Choroid plexus epithelial cell (primary cell): Measurements from ENCODE around the gene ASPSCR1.

ENCODE experiments used
- DNase-seq: peaks from one replicate; pipeline ENCODE4 v3.0.0-alpha.2; 2010; ENCODE audit warnings: low read depth
- H3K4me3 ChIP-seq: 2 replicates; pipeline ENCODE4 v1.5.1; 2011; ENCODE audit warnings: low read depth, mild to moderate bottlenecking, control low read depth, low read length, moderate library complexity
- TF ChIP-seq, protein P1 (sequence below): conservative IDR thresholded peaks from 2 replicates; pipeline ENCODE4 v1.5.1; 2011; ENCODE audit warnings: low read depth, mild to moderate bottlenecking, control low read depth, inconsistent platforms, low read length, moderate library complexity

ASPSCR1 gene

DNA sequence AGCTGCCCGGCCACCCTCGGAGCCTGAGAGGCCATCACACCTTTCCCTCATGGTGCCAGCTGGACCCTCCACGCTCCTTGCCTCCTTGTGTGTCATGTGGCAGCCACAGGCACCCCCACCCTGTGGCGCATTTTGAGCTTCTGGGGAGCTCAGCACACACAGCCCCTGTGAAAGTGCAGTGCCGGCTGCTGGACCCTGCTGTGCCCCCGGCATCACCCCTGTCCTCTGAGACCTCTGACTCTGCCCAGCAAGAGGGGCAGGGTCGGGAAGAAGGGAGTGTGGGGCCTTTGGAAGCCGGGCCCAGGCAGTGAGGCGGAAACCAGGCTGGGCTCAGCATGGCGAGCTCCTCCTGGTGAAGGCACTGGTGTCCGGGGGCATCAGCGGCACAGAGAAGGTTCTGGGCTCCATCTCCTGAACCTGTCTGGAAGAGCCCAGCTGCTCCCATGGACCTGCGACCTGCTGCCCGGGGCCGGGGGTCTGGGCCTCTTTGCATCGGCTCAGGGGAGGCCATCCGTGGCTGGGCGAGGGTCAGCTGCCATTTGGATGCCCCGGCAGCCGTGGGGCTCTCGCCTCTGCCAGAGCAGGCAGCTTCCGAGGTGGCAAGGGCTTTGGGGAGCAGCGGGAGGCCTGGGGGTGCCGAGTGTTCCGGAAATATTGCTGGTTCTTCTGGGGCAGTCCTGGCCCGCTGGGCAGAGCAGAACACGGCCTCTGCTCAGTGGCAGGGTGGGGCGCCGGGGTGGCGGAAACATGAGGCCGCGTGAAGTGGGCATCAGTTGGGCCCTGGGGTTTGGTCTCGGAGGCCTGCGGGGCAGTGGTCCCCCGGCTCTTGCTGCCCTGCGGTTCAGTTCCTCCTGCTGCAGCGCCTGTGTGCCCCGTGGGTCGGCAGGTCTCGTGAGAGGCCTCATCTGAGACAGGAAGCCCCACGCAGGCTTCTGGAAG, 27.4 kb downstream of the ASPSCR1 start:
- TF ChIP-seq, protein P1, sequence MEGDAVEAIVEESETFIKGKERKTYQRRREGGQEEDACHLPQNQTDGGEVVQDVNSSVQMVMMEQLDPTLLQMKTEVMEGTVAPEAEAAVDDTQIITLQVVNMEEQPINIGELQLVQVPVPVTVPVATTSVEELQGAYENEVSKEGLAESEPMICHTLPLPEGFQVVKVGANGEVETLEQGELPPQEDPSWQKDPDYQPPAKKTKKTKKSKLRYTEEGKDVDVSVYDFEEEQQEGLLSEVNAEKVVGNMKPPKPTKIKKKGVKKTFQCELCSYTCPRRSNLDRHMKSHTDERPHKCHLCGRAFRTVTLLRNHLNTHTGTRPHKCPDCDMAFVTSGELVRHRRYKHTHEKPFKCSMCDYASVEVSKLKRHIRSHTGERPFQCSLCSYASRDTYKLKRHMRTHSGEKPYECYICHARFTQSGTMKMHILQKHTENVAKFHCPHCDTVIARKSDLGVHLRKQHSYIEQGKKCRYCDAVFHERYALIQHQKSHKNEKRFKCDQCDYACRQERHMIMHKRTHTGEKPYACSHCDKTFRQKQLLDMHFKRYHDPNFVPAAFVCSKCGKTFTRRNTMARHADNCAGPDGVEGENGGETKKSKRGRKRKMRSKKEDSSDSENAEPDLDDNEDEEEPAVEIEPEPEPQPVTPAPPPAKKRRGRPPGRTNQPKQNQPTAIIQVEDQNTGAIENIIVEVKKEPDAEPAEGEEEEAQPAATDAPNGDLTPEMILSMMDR = no peak
- DNase-seq = no peak
- H3K4me3 ChIP-seq = no peak overlapping the region

DNA sequence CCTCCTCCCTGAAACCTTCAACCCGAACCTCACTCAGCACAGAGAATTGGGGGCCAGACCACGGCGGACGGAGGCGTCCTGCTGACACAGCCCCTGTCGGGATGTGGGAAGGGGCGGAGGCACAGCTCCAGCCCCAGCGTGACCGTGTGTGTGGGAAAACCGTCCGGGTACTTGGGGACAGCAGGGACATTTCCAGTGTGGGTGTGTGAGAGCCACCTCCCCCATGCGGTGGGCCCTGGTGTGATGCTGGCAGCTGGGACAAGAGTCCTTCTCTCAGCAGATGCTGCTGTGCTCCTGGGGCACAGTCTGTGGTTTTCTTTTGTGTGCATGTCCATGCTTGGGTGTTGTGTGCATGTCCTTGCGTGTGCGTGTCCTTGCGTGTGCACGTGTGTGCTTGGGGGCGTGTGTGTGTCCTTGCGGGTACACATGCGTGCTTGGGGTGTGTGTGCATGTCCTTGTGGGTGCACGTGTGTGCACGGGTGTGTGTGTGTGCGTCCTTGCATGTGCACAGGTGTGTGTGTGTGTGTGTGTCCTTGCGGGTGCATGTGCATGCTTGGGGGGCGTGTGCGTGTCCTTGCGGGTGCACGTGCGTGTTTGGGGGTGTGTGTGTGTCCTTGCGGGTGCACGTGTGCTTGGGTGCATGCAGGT, 28.4 kb downstream of the ASPSCR1 start:
- no peak overlapping the region for H3K4me3 ChIP-seq
- TF ChIP-seq, protein P1 = no peak
- no peak for DNase-seq

DNA sequence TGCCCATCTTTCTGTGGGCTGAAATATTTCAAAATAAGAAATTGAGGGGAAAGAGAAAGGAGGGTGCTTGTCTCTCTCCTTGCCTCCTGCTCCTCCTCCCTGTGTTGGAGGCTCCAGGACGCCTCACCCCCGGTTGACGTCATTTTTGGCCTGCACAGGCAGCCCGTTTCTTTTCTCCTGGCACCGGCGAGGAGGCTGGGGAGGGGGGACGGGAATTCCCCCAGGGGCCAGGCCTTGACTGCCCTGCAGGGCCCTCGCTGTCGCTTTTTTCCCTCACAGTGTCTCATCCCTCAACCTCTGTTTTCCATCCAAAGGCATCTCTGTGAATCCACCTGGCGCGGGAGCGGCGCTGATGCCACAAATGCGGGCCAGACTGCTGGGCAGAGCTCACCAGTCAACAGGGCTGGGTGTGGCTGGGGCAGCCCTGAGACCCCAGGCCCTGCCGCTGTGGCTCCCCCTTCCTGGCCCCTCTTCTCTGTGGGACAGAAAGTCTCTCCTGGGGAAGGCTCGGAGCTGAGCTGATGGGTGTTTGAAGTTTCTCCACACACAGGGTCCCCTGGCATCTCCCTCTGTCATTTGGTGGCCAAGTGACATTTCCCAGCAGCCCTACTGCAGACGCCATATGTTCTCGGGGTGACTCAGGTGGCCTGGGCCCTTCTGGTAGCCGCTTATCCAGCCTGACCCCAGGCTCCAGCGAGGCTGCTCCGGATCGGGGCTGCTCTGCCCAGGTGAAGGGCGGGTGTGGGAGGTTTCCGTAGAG, 29.2 kb downstream of the ASPSCR1 start:
- no peak overlapping the region for H3K4me3 ChIP-seq
- TF ChIP-seq, protein P1 = no peak
- no peak for DNase-seq

DNA sequence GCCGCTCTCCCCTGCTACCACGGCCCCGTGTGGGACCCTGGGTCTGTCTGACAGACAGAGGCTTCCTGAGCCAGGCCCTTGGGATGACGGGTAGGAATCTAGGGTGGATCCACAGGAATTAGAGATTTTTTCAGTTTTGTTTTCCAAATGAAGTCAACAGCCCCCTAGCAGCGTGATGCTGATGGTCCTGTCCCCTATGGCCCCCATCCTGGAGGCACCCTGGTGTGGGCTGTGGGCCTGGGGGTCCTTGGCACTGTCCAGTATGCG, 29.7 kb downstream of the ASPSCR1 start:
- H3K4me3 ChIP-seq = no peak overlapping the region
- TF ChIP-seq, protein P1 = no peak
- no peak for DNase-seq

DNA sequence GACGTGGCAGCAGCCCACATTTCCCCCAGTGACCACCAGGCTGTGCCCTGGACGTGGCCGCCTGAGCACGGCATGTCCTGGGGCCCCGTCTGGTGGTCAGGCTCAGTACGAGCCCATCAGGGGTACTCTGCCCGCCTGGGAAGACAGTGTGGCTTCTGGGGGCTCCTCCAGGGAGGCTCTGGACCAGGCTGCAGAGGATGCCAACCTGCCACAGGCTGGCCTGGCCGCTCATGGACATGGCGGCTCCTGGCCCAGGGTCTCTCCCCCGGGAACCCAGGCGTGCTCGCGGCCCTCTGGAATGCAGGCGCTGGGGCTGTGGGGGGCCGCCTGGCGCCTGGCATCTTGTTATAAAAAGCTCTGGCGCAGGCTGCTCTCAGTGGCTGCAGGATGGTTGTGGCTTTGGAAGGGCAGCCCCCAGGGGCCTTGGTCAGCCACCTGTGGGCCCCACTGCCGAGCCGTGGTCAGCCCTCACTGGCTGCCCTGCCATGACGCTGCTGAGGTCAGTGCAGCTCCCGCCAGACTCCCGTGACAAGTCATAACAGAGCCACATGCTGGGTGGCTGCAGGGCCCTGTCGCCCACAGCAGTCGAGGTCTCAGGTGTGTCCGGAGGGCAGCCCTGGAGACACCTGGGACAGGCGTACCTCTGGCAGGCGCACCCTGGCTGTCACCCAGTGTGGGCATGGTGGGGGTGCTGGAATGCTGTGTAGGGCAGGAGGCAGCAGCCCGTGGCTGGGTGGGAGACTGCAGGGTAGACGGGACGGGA, 30.2 kb downstream of the ASPSCR1 start:
- DNase-seq = no peak
- TF ChIP-seq, protein P1 = no peak
- no peak overlapping the region for H3K4me3 ChIP-seq

DNA sequence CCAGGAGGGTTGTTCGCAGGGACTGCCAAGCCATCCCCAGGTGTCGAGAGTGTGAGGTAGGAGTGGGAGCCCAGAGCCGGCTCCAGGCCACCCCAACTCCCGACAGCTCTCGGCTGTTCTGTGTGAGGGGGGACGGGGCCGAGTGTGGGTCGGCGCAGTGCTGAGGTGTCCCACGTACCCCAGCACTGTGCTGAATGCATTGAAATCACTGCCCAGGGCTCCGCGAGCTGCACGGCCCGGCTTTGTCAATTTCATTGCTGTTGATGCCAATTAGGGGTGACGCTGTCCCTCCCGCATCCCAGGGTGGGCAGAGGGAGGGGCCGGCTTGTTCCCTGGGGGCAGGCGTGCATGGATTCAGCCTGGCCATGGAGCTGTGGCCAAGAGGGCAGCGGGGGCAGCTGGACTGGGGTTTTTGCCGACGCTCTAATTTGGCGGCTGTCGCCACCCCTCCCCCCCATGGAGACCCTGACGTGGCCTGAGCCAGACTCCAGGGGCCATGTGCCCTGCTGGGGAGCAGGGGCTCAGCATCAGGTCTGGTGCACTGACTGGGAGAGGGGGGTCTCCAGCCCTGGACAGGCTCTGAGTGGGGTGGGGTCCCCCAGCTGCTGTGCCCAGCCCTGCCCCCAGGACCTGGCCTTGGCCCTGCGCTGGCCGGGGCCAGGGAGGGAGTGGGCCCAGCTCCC, 31.0 kb downstream of the ASPSCR1 start:
- no peak for DNase-seq
- TF ChIP-seq, protein P1 = no peak
- no peak overlapping the region for H3K4me3 ChIP-seq
